ENCODE results near the gene VWA3A. TPM values are rescaled to one million over a fixed set of nuclear protein-coding genes. Genes with fewer than 3 reads are reported as not detected.

VWA3A gene
- total RNA-seq, 1 donor = under 0.01 TPM

DNA sequence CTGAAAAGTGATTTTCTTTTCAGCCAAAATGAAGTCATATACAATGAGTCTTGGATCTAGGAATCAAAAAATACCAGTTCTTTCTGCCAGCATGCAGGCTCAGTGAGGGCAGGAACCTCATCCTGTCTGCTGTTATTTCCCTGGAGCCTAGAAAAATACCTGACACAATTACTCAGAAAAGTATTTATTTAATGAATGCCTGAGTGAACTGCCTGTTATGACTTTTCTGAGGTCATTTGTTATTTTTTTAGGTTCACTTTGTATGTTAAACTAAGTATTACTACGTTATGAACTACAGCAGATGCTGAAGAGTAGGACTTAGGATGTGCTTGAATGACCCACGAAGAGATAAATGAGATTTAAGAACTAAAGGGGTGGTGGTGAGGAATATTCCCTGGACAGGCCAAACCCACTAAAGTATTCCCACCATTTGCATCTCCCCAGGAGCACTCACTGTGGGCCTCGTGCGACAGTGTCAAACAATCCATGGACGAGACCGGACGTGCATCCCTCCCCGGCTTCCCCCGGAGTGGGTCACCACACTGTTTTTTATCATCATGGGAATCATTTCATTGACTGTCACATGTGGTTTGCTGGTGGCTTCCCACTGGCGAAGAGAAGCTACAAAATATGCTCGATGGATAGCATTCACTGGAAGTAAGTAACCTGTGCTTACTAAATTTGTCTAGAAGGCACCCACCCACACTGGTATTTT lies 17.1 kb upstream of the VWA3A start:
- H3K4me3 ChIP-seq (ENCODE audit: low read depth, low read length) = no peak overlapping the region
- TF ChIP-seq, protein P1, sequence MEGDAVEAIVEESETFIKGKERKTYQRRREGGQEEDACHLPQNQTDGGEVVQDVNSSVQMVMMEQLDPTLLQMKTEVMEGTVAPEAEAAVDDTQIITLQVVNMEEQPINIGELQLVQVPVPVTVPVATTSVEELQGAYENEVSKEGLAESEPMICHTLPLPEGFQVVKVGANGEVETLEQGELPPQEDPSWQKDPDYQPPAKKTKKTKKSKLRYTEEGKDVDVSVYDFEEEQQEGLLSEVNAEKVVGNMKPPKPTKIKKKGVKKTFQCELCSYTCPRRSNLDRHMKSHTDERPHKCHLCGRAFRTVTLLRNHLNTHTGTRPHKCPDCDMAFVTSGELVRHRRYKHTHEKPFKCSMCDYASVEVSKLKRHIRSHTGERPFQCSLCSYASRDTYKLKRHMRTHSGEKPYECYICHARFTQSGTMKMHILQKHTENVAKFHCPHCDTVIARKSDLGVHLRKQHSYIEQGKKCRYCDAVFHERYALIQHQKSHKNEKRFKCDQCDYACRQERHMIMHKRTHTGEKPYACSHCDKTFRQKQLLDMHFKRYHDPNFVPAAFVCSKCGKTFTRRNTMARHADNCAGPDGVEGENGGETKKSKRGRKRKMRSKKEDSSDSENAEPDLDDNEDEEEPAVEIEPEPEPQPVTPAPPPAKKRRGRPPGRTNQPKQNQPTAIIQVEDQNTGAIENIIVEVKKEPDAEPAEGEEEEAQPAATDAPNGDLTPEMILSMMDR (IDR thresholded peaks at IDR 0.05; ENCODE audit: insufficient read depth, low read depth, low read length) = no peak
- DNase-seq (ENCODE audit: low read depth) = no peak

DNA sequence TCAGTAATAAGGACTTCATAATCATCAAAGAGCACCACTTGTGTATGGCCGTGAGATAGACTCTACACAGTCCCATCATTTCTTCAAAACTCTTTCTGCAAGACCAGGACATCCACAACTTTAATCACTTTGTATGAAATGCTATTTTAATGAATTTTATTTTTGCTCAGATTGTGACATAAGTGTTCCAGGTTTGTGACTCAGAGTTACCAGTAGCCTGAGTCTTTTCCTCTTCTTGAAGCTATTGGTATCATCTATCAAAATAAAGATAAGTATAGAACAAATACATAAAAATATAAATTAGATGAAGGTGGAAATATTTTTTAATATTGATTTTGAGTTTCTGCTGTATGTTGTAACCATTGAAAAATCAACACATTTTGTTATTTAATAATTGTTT lies 16.6 kb upstream of the VWA3A start:
- H3K4me3 ChIP-seq (ENCODE audit: low read depth, low read length) = no peak overlapping the region
- TF ChIP-seq, protein P1 (IDR thresholded peaks at IDR 0.05; ENCODE audit: insufficient read depth, low read depth, low read length) = no peak
- no peak for DNase-seq (ENCODE audit: low read depth)

DNA sequence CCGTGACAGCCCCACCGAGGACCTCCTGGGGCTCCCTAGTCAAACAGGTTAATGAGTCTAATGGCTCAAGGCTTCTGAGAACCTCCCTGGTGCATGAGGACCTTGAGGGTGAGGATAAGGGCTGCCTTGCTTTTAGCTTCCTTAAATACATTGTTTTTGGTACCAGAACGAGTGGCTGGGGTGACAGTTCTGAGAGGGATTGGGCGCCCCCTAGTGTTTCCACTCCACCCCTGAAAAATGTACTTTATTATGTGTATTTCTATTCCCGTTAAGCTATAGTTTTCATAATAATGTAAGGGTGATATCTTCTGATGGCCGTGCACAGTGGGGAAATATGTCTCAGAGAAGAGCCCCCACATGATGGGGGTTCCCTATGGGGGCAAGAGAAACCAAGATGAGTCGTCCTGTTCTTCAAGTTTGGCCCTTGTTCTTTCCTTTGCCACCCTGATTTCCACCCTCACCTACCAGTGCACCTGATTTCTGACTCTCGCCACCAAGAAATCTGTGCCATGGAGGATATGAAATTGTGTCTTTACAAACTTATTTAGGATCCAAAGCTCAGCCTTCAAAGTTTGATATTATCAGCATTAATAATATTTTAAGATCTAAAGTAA lies 14.5 kb upstream of the VWA3A start:
- peak; percentile 69 for DNase-seq (ENCODE audit: low read depth)
- TF ChIP-seq, protein P1 (IDR thresholded peaks at IDR 0.05; ENCODE audit: insufficient read depth, low read depth, low read length) = peak; percentile 84
- H3K4me3 ChIP-seq (ENCODE audit: low read depth, low read length) = no peak overlapping the region

DNA sequence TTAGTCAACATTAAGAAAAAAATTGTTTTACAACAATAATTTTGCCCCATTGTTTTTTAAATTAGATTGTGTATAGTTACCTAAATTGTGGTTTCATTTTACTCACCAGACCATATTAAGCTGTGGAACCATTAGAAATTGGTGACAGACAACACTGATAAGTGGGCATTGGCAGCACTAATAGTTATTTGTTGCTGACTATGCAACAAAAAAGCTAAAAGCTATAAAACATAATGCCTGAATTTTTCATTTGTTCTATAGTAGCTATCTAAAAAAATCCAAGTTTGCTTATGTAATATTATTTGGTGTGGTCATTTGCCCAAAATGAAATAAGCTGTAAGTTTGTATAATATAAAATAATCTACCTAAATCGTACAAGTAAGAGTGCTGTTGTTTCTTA lies 13.7 kb upstream of the VWA3A start:
- H3K4me3 ChIP-seq (ENCODE audit: low read depth, low read length) = no peak overlapping the region
- no peak for DNase-seq (ENCODE audit: low read depth)

DNA sequence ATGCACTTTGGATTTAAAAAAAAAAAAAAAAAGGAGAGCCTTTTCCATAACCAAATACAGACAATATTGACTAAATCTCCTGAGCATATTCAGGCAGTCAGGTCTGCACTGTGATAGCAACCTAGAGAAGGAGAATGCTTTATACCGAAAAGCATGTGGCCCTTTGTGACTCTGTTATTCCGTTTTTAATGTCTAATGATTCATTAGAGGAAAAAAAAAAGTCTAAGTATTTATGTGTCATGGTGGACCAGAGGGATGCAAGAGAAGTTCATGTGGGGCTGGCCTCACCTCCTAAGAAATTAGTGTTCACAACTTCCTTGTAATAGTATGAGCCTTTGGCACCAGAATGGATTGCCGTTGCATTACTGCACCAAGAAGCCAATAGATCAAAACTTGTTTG lies 11.3 kb upstream of the VWA3A start:
- no peak for DNase-seq (ENCODE audit: low read depth)
- no peak overlapping the region for H3K4me3 ChIP-seq (ENCODE audit: low read depth, low read length)
- TF ChIP-seq, protein P1 (IDR thresholded peaks at IDR 0.05; ENCODE audit: insufficient read depth, low read depth, low read length) = no peak

More for the DNA sequence above, 13.7 kb upstream of the VWA3A start:
- TF ChIP-seq, protein P1 (IDR thresholded peaks at IDR 0.05; ENCODE audit: insufficient read depth, low read depth, low read length) = no peak

DNA sequence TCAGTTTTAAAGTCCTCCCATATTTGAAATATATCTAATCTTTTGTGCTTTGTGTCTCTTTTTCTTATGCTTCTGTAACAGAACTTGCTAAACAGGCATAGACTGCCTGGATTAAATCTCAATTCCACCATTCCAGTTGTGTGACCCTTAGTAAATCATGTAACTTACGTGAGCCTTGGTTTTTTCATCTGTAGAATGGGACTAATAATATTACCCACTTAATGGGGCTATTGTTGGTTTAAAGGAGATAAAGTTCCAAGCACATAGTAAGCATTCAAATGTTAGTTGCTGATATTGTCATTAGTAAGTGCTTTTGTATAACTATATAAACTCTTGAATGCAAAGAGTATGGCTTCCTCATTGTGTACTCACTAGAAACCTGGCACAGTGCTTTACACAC lies 5.9 kb upstream of the VWA3A start:
- DNase-seq (ENCODE audit: low read depth) = no peak
- no peak overlapping the region for H3K4me3 ChIP-seq (ENCODE audit: low read depth, low read length)
- TF ChIP-seq, protein P1 (IDR thresholded peaks at IDR 0.05; ENCODE audit: insufficient read depth, low read depth, low read length) = no peak

All from fibroblast of villous mesenchyme (primary cell).